Fibroblast of mammary gland (primary cell): ENCODE results near the gene HM13.

Experiments used
- DNase-seq: peaks from one replicate; pipeline ENCODE4 v3.0.0-alpha.2; 2010; ENCODE audit warnings: low read depth
- H3K4me3 ChIP-seq: 2 replicates; pipeline ENCODE4 v1.5.1; 2011; ENCODE audit warnings: low read depth, mild to moderate bottlenecking, low read length, moderate library complexity; ENCODE audit not compliant: control insufficient read depth
- CTCF ChIP-seq: conservative IDR thresholded peaks from 2 replicates; pipeline ENCODE4 v1.5.1; 2011; ENCODE audit warnings: low read depth, low read length, inconsistent platforms; ENCODE audit not compliant: control insufficient read depth, insufficient read depth

Gene HM13

GRCh38 chr20:31615416-31615815 lies 101.2 kb downstream of the HM13 start:
- no peak overlapping the region for H3K4me3 ChIP-seq
- DNase-seq = no peak
- no peak for TF ChIP-seq CTCF

DNA sequence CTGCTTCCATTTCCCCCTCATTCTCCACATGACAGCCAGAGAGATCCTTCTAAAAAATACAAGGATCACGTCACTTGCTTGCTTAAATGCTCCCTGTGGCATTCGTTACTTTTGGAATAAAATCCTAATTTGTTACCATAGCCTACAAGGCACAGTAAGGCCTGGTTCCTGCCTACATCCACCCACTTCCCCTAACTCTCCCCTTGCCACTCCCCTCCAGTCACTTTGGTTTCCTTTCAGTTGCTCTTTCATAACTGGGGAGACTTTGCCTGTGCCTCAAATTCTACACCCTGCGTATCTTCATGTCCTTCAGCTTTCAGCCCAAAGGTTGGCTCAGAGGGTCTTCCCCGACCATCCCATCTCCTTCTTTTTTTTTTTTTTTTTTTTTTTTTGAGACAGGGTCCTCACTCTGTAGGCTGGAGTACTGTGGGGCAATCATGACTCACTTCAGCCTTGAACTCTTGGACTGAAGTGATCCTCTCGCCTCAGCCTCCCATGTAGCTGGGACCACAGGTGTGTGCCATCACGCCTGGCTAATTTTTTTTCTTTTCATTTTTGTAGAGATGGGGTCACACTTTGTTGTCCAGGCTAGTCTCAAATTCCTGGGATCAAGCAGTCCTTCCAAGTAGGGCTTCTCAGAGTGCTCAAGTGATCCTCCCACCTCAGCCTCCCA lies 103.3 kb downstream of the HM13 start:
- DNase-seq = no peak
- no peak overlapping the region for H3K4me3 ChIP-seq
- no peak for TF ChIP-seq CTCF
